GM19328 (cell line): Measurements from ENCODE around the gene MPND.

Source experiments
- ATAC-seq: cut with Tn5 transposase; IDR thresholded peaks from one replicate; pipeline ENCODE4 v1.9.1; 2021; ENCODE audit warnings: mild to moderate bottlenecking, moderate library complexity; ENCODE audit not compliant: unreplicated experiment

MPND gene

GRCh38 chr19:4365791-4366665 is 22.7 kb downstream of the MPND start:
- ATAC-seq = no peak

- no peak for ATAC-seq
Observed at GRCh38 chr19:4366666-4367335, 23.4 kb downstream of the MPND start.

- ATAC-seq = no peak
Observed at GRCh38 chr19:4367336-4367723, 24.0 kb downstream of the MPND start.

- ATAC-seq = no peak
Observed at GRCh38 chr19:4367781-4368127, 24.4 kb downstream of the MPND start.

- ATAC-seq = no peak
Observed at GRCh38 chr19:4368128-4368820, 24.9 kb downstream of the MPND start.

- peak; percentile 39 for ATAC-seq
Observed at GRCh38 chr19:4369109-4369887, 25.9 kb downstream of the MPND start.

- ATAC-seq = peak; percentile 46
Observed at GRCh38 chr19:4369888-4370260, 26.5 kb downstream of the MPND start.

- ATAC-seq = no peak
Observed at GRCh38 chr19:4370418-4371041, 27.2 kb downstream of the MPND start.

- ATAC-seq = no peak
Observed at GRCh38 chr19:4371247-4372164, 28.1 kb downstream of the MPND start.

- ATAC-seq = no peak
Observed at GRCh38 chr19:4372165-4373012, 29.0 kb downstream of the MPND start.

- ATAC-seq = no peak
Observed at GRCh38 chr19:4373013-4373367, 29.6 kb downstream of the MPND start.

- no peak for ATAC-seq
Observed at GRCh38 chr19:4373601-4374497, 30.5 kb downstream of the MPND start.

GRCh38 chr19:4374498-4375163 is 31.3 kb downstream of the MPND start:
- no peak for ATAC-seq

- ATAC-seq = no peak
Observed at GRCh38 chr19:4375164-4376027, 32.0 kb downstream of the MPND start.

GRCh38 chr19:4376028-4376670 is 32.8 kb downstream of the MPND start:
- ATAC-seq = no peak

- ATAC-seq = no peak
Observed at GRCh38 chr19:4376671-4376990, 33.3 kb downstream of the MPND start.
